GM19467 (cell line): ENCODE results near the gene SEMA4A.

Source experiments
- ATAC-seq: cut with Tn5 transposase; IDR thresholded peaks from one replicate; pipeline ENCODE4 v1.9.1; 2021; ENCODE audit warnings: mild to moderate bottlenecking, moderate library complexity; ENCODE audit not compliant: unreplicated experiment

SEMA4A gene

GRCh38 chr1:156226116-156226538, 72.7 kb downstream of the SEMA4A start:
- ATAC-seq, result peak; percentile 55

- no peak for ATAC-seq
These were observed 73.4 kb downstream of the SEMA4A start for GRCh38 chr1:156226782-156227181.
